NCI-H510A treated with DMSO at 0.1 percent for 48 hours (cell line): ENCODE measurements around the gene TUBB4B.
"Not testable (repeated sequence)": the region's sequence is repeated elsewhere in the genome, so short reads cannot be mapped to it uniquely, and the experiment has no call there.

Experiments used
- DNase-seq: peaks from one replicate; lab custom pipeline; 2025; lab: John Stamatoyannopoulos, UW

The TUBB4B gene

DNA sequence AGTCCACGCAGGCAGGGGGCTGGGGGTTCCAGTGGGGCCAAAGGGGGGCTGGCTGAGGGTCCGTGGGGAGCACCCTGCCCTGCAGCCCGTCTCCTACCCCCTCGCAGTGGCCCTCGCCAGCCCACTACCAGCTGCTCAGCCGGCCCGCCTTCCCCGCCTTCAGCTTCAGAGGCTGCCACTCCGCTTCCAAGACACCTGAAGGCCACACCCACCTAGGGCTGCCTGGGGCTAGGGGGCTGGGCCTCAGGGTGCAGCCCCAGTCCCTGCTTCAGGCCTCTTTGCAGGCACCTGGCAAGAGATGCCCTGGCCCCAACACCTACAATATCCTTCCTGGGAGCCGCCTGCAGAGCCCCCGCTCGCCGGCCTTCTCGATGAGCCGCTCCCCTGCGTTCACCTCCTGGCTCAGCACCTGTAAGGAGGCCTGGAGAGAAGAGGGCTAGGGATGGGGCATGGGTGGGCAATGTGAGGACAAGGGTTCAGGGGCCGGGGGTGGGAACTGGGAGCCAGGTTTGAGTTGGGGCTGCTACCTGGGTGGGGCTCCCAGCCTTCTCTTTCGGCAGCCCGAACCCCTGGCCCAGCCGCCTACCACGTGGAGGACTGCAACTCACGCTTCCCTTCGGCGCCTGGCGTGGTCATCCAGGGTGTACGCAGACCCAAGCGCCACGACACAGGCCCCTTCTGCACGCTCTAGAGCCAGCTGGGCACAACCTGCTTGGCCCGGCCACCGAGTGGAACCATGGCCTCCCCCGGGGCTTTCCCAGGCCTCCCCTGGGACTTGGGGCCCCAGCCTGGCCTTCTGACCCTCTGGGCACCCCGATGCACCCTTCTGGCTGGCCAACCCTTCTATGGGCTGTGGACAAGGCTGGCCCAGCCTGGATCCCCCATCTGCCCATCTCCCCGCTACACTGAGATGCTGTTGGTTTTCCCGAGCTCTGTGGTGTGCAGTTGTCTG lies 11.7 kb downstream of the TUBB4B start:
- peak; percentile 75 for DNase-seq

DNA sequence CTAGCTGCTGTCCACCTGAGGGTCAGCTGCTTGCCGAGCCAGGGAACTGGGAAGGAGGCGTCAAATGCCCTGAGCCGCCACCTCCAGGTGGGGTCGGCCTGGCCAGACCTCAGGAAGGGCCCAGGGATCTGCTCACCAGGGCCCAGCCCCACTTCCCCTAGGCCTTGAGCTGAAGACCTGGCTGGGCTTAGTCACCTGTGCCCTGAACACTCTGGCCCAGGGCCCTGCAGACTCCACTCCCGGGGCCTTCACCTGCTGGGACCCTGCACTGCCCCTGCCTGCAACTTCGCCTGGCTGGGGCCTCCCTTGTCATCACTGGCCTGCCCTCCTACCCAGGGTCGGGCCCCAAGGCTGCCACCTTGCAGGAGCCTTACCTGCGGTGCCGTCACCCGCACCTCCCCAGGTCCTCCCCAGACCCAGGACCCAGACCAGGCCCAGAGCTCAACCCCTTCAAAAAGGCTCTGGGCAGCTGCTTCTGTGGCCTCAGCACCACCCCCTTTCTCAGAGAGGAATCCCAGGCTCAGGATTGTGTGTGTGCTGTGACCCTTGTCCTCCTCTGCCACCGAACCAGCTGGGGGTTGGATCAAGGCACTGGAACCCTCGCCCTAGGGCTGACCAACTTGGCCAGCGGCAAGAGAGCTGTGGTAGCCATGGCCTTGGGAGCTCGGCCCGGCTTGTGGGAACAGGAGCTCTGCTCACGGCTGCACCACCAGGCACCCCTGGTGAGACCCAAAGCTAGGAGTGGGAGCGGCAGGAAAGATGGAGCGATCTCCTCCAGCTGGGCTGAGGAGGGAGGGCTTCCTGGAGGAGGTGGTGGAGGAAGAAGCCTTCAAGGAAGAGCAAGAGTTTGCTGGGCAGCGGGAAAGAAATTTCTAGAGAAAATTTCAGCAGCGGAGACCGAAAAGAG lies 12.9 kb downstream of the TUBB4B start:
- DNase-seq = no peak

DNA sequence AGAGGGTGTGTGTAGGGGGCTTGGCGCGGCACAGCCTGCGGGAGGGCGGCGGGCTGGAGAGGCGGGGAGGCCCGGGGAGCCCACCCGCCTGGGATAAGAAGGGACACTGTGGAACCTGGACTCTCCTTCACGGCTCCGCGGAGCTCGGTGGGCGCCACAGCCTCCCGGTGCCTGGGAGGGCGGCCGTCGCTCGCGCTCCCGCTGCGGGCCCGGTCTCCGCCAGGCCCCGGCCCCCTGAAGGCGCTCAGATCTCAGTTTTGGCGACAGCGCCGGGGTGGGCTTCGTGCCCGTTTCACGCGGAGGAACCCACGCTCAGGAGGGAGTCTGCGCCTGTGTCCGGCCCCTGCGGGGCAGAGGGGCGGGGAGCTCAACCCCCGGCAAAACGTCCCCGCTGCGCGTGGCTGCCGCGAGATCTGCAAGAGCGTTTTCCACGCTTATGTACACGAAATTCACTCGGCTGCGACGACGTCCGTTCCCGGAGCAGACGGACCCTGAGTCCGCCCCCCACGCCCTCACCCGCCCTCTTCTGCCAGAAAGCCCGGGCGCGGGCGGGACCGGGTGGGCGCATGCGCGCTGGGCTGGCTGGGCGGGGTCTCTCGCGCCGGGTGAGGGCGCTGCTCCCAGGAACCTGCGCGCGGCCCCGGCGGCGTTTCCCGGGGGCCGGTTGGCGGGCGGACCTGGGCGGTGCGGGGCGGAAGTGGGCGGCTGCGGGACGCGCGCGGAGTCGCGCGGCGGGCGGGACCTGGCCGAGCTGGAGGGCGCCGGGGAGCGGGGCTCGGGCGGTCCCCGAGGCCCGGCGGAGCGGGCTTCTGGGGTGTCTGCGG lies 13.7 kb downstream of the TUBB4B start, which contains the start of gene NELFB:
Gene NELFB (plus strand): TSS at position 704 of the 824 bp plus-strand sequence.
- DNase-seq = peak; percentile 84

DNA sequence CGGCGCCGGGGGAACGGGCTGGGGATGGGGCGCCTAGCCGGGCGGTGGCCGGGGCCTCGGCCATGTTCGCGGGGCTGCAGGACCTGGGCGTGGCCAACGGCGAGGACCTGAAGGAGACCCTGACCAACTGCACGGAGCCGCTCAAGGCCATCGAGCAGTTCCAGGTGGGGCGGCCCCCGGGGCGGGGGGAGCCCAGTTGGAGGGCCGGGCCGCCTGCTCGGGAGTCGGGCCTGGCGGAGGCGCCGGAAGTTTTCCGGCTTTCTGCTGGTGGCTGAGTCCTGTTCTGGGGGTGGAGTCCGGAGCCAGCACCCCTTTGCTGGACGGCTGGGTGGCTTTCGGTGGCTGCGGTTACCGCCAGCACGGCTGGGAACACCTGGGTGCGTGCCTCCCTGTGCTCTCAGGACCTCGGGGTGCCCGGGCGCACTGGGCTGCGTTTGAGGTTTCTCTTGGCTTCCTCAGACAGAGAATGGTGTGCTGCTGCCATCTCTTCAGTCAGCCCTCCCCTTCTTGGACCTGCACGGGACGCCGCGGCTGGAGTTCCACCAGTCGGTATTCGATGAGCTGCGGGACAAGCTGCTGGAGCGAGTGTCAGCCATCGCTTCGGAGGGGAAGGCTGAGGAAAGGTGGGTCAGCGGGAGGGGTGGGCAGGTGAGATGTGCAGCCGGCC lies 14.5 kb downstream of the TUBB4B start:
- peak; percentile 52 for DNase-seq

DNA sequence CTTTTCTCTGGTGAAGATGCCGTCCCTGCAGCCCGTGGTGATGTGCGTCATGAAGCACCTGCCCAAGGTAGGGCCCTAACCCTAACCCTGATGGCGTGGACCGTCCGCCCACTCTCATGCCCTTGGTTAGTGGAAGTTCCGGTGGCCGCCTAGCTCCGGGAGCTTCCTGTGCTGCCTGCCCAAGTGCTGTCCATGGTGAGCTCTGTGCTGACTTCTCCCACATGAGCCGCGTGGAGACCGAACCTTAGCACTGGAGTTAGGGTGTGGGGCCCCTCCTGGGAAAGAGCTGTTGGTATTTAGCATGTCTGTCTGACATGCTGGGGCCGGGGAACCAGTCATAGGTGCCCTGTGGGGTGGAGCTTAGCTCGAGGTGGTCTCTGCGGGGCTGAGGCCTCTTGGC lies 15.3 kb downstream of the TUBB4B start:
- no peak for DNase-seq

DNA sequence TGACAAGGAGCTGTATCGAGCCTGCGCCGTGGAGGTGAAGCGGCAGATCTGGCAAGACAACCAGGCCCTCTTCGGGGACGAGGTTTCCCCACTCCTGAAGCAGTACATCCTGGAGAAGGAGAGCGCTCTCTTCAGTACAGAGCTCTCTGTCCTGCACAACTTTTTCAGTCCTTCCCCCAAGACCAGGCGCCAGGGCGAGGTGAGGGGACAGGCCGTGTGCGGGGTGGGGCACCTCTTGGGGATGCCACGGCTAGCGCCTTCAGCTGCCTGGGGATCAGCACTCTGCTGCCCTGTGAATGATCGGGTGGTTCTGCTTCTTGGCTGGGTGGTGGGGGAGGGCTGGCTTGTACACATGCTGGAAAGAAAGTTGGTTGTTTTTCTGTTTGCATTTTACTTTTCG lies 15.8 kb downstream of the TUBB4B start:
- no peak for DNase-seq

DNA sequence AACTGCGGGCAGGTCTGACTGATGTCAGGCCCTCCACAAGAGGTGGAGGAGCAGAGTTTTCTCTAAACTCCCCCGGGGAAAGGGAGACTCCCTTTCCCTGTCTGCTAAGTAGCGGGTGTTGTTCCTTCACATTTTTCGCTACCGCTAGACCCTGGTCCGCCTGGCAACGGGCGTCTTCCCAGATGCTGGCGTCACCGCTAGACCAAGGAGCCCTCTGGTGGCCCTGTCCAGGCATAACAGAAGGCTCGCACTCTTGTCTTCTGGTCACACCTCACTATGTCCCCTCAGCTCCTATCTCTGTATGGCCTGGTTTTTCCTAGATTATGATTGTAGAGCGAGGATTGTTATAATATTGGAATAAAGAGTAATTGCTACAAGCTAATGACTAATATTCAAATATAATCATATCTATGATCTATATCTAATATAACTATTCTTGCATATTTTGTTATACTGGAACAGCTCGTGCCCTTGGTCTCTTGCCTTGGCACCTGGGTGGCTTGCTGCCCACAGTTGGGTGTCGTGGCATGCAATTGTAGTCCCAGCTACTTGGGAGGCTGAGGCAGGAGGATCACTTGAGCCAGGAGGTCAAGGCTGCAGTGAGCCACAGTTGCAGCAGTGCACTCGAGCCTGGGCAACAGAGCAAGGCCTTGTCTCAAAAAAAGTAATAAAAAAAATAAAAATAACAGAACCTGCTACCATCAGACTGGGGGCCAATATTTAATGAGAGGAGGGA lies 21.3 kb downstream of the TUBB4B start:
- DNase-seq = not testable (repeated sequence)

DNA sequence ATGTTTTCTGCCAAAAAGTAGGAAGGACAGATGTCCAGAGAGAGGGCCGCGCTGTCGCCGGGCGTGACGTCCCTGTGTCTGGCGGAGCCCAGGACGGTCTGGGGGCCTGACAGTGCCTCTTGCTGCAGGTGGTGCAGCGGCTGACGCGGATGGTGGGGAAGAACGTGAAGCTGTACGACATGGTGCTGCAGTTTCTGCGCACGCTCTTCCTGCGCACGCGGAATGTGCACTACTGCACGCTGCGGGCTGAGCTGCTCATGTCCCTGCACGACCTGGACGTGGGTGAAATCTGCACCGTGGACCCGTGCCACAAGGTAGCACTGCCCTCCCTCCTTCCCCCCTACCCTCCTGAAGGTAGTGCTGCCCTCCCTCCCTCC lies 21.8 kb downstream of the TUBB4B start:
- no peak for DNase-seq

DNA sequence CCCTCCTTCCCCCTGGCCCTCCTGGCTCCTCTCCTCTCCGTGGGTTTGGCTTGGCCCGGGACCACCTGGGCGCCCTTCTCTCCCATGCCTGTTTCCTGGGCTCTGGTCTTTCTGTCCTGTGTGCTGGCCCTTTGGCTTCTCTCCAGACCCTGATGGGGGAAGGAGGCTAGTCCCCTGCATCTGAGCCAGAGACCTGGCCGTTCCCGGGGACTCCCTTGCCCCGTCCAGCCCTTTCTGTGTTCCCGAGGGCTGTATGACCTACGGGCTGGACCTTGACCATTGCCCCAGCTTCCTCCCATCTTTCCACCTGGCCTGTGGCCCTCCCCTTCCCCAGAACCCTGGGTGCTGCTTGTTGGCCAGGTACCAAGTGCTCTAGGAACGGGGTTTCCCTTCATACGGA lies 22.4 kb downstream of the TUBB4B start:
- DNase-seq = no peak

DNA sequence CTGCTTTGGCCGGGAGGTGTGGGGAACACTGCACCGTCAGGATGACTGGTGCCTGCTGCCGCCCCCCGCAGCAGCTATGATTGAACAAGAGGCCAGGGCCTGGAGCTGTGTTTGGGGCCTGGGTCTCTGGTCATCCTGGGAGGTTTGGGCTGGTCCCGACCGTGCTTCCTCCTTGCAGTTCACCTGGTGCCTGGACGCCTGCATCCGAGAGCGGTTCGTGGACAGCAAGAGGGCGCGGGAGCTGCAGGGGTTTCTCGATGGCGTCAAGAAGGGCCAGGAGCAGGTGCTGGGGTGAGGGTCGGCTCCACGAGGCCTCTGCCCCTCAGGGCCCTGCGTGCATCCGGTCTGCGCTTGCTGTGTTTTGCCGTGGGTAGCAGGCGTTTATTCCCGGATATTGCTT lies 23.0 kb downstream of the TUBB4B start:
- no peak for DNase-seq

DNA sequence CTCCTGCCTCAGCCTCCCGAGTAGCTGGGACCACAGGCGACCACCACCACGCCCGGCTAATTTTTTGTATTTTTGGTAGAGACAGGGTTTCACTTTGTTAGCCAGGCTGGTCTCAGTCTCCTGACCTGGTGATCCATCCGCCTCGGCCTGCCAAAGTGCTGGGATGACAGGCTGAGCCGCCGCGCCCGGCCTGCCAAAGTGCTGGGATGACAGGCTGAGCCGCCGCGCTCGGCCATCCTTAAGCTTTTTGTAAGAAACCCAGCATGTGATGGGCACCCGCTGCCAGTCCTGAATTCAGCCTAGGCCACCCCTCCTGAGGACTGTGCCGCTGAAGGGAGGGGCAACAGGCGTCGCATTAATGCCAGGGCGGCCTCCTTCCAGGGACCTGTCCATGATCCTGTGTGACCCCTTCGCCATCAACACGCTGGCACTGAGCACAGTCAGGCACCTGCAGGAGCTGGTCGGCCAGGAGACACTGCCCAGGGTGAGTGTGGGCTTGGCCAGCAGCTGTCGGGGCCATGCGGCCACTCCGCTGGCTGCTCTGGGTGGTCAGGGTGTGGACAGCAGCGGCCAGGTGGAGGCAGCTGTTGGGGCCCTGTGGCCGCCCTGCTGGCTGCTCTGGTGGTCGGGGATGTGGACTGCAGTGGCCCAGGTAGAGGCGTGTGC lies 24.5 kb downstream of the TUBB4B start:
- DNase-seq = no peak

DNA sequence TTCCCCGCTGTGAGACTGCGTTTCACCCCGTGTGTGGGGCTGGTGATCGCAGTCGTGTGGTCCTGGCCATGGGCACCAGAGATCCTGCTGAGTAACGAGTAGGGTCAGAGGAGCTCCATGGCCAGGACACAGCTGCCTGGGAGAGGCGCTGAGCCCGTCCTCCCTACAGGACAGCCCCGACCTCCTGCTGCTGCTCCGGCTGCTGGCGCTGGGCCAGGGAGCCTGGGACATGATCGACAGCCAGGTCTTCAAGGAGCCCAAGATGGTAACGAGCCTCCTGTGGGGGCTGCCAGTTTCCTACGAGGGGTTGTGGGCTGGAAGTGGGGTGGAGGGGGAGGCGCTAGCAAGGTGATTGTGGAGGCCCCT lies 25.1 kb downstream of the TUBB4B start:
- no peak for DNase-seq

DNA sequence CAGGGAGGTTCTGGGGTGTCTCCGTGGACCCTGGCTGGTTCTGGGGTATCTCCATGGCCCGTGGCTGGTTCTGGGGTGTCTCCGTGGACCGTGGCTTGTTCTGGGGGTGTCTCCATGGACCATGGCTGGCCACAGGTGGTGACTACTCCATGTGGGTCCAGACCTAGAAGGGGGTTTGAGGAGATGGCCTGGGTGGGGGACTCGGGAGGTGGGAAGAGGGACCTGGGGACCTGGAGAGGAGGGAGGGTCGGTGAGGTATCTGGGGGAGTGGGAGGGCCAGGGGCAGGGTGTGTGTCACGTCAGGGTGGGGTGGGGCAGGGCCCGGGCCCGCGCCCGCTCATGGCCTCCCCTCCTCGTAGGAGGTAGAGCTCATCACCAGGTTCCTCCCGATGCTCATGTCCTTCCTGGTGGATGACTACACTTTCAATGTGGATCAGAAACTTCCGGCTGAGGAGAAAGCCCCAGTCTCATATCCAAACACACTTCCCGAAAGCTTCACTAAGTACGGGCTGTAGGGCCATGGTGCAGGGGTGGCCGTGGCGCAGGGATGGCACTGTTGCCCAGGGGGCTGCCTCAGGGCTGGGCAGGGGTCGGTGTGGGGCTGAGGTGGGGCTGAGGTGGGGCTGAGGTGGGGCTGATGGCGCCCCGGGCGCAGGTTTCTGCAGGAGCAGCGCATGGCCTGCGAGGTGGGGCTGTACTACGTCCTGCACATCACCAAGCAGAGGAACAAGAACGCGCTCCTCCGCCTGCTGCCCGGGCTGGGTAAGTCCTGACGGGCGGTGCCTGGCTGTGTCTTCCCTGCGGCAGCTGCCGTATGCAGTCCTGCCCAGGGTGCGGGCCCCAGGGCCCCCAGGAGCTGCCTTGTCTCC lies 25.7 kb downstream of the TUBB4B start:
- no peak for DNase-seq

DNA sequence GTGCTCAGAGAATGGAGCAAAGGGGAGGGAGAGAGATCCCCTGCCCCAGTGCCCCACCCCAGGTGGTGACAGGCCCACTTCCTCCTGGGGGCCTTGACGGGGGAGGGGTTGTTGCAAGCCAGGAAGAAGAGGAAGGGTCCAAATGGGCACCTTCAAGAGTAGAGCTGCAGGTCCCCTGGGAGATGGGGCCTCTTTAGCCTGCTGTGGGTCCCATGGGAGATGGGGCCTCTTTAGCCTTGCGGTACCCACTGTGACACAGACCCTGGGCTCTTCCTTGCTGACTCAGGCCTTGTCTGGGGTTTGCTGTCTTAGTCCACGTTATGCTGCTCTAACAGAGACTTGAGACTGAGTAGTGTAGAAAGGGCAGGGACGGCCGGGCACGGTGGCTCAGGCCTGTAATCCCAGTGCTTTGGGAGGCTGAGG lies 26.9 kb downstream of the TUBB4B start:
- no peak for DNase-seq

DNA sequence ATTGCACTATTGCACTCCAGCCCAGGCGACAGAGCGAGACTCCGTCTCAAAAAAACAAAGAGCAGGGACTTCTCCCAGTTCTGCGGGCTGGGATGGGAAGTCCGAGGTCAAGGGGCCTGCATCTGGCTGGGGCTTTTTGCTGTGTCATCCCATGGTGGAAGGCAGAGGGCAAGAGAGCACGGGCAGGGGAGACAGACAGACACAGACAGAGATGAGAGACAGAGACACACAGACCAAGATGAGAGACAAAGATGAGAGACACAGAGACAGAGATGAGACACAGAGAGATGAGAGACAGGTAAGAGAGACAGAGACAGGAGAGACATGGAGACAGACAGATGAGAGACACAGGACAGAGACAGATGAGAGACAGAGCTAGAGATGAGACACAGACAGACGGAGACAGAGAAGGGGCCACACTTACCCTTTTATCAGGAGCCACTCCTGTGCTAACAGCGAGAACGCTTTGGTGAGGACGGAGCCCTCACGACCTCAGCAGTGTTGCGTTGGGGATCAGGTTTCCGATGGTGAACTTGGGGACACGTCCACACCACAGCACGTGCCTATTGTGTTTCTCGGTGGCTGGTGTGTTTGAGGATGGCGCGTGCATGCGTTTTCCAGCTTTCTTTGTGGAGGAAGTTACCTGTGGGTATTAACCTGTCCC lies 27.6 kb downstream of the TUBB4B start:
- DNase-seq = no peak

DNA sequence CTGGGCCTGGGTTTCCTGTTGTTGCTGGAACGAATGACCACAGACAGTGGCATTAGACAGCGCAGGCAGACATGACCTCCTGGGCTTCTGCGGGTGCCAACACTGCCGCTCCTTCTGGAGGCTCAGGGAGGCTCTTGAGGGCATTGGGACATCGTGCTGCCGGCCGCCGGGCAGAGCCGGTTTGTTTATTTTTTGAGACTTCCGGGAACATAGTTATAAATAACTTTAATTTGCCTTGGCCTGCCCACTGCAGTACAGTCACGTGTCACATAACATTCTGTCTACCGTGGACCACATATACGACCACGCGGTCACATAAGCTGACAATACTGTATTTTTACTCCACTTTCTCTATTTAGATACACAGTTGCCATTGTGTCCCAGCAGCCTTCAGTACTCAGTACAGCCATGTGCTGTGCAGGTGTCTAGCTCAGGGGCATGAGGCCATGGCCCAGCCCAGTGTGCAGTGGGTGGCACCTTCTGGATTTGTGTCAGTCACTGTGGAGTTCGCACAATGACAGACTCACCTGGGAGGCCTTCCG lies 28.2 kb downstream of the TUBB4B start:
- peak; percentile 37 for DNase-seq

DNA sequence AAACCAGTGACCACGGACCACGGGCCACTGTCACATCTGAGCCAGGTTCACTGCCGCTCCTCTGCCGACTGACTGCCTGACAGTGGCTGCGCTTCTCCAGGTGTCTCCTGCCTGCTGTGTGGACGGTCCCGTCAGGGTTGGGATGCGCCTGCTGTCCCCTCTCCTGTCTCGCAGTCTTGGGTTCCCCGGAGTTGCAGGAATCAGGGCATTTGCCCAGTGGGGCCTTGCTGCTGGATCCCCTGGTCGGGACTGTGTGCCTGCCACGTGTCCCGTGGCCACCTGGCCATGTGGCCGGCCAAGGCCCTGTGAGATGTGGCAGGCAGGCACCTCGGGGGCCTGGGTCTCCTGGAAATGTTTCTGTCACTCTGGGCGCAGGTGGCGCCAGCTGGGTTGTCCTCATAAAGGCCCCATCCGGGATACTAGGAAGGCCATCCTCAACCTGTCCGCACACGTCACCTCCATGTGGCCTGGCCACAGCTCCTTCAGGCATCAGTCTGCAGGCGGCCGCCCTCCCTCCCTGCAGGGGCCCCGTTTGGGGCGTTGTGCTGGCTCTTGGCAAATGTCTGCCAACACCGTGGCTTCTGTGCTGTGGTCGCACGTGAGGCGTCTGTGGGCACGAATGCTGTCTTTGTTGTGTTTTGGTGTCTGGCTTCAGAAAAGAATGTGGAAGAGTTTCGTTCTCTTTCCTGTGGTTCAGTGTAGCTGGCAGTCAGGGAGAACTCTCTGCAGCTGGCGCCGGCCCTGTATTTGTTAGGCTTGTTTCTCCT lies 30.0 kb downstream of the TUBB4B start:
- no peak for DNase-seq

DNA sequence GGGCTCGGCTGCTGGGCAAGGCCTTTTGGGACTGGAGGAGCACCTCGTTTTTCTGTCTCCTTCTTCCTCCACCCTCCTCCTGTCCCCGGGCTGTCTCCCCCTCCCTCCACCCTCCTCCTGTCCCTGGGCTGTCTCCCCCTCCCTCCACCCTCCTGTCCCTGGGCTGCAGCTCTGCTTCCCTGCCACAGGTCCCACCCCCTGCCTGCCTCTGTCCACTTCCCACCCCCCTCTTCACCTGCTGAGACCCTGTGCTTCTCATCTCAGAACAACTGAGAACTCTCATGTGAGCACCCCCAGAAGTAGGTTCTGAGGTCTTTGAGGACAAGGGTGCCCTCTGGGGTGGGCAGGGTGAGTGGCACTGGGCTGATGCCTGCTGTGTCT lies 30.6 kb downstream of the TUBB4B start:
- no peak for DNase-seq
